ENCODE data around the gene ZNF835.

GRCh38 chr19:56613639-56614038, 57.9 kb downstream of the ZNF835 start:
- TF ChIP-seq CTCF (IDR thresholded peaks at IDR 0.05; ENCODE audit: insufficient read depth, low read length, poor library complexity, severe bottlenecking) = no peak
- no peak for TF ChIP-seq EZH2phosphoT487 (conservative IDR thresholded peaks at IDR 0.05; ENCODE audit: low read length)

All from SU-DHL-6 (cell line).